WERI-Rb-1 (cell line): ENCODE data around the gene GNB1.
A peak's percentile ranks its signal among the peaks of the same experiment; 100 is the strongest.

Experiments used
- DNase-seq: peaks from one replicate; pipeline ENCODE4 v3.0.0-alpha.2; 2020
- H3K27ac ChIP-seq: fragments of 250-450 bp; sonication (Bioruptor Pico); 2 replicates; pipeline ENCODE4 v1.5.1; 2020; ENCODE audit warnings: mild to moderate bottlenecking, moderate library complexity
- H3K27me3 ChIP-seq: fragments of 250-450 bp; sonication (Bioruptor Pico); 2 replicates; pipeline ENCODE4 v1.5.1; 2021; ENCODE audit warnings: mild to moderate bottlenecking, low read depth, moderate library complexity; ENCODE audit not compliant: insufficient read depth, severe bottlenecking
- H3K36me3 ChIP-seq: fragments of 250-450 bp; sonication (Bioruptor Pico); 2 replicates; pipeline ENCODE4 v1.5.1; 2020; ENCODE audit warnings: mild to moderate bottlenecking, moderate library complexity
- H3K4me3 ChIP-seq: 2 replicates; pipeline ENCODE4 v1.5.1; 2011; ENCODE audit warnings: low read depth, mild to moderate bottlenecking, control low read depth, low read length
- H3K9me3 ChIP-seq: fragments of 250-450 bp; sonication (Bioruptor Pico); 2 replicates; pipeline ENCODE4 v1.5.1; 2021; ENCODE audit warnings: mild to moderate bottlenecking, moderate library complexity; ENCODE audit not compliant: severe bottlenecking
- TF ChIP-seq, protein P1 (sequence below): IDR thresholded peaks from 2 replicates; pipeline ENCODE4 v1.5.1; 2011; ENCODE audit warnings: low read depth, mild to moderate bottlenecking, control low read depth, inconsistent platforms, low read length

GNB1 gene

DNA sequence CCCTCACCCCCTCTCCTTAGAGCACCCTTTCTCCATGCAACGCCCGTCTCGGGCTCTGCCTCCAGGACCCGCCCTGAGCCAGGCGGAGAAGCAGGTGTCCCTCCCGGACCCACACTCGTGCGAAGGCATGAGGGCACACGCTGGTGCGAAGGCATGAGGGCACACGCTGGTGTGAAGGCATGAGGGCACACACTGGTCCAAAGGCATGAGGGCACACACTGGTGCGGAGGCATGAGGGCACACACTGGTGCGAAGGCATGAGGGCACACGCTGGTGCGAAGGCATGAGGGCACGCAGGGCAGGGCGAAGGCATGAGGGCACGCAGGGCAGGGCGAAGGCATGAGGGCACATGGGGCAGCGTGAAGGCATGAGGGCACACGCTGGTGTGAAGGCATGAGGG, 34.0 kb upstream of the GNB1 start:
- no peaks in the 10 kb centered on the region for H3K36me3 ChIP-seq
- H3K4me3 ChIP-seq = no peak overlapping the region
- H3K9me3 ChIP-seq = no peaks in the 10 kb centered on the region
- peak; percentile 4 for DNase-seq
- no peak overlapping the region for H3K27ac ChIP-seq
- H3K27me3 ChIP-seq = no peaks in the 10 kb centered on the region
- TF ChIP-seq, protein P1, sequence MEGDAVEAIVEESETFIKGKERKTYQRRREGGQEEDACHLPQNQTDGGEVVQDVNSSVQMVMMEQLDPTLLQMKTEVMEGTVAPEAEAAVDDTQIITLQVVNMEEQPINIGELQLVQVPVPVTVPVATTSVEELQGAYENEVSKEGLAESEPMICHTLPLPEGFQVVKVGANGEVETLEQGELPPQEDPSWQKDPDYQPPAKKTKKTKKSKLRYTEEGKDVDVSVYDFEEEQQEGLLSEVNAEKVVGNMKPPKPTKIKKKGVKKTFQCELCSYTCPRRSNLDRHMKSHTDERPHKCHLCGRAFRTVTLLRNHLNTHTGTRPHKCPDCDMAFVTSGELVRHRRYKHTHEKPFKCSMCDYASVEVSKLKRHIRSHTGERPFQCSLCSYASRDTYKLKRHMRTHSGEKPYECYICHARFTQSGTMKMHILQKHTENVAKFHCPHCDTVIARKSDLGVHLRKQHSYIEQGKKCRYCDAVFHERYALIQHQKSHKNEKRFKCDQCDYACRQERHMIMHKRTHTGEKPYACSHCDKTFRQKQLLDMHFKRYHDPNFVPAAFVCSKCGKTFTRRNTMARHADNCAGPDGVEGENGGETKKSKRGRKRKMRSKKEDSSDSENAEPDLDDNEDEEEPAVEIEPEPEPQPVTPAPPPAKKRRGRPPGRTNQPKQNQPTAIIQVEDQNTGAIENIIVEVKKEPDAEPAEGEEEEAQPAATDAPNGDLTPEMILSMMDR = no peak

DNA sequence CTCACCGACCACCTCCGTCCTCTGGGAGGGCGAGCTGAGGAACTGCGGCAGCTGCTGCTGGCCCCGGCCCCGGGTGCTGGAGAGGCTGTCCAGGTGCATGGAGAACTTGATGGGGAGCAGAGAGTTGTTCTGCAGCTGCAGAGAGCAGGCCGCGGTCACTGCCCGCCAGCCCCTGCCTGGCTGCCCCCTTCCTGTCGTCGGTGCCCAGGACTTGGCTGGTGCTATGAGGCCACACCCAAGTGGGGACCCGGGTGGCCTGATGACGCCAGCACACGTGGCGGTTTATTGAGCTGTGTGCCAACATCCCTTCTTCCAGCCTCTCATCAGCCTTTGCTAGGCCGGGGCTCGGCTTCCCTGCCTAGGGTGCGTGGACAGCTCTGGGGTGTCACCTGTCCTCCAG, 33.5 kb upstream of the GNB1 start:
- Histone ChIP-seq H3K27ac (no peak overlapping the region), H3K9me3 (no peaks in the 10 kb centered on the region), H3K36me3 (no peaks in the 10 kb centered on the region), H3K27me3 (no peaks in the 10 kb centered on the region), H3K4me3 (no peak overlapping the region)
- no peak for DNase-seq
- TF ChIP-seq, protein P1 = no peak

DNA sequence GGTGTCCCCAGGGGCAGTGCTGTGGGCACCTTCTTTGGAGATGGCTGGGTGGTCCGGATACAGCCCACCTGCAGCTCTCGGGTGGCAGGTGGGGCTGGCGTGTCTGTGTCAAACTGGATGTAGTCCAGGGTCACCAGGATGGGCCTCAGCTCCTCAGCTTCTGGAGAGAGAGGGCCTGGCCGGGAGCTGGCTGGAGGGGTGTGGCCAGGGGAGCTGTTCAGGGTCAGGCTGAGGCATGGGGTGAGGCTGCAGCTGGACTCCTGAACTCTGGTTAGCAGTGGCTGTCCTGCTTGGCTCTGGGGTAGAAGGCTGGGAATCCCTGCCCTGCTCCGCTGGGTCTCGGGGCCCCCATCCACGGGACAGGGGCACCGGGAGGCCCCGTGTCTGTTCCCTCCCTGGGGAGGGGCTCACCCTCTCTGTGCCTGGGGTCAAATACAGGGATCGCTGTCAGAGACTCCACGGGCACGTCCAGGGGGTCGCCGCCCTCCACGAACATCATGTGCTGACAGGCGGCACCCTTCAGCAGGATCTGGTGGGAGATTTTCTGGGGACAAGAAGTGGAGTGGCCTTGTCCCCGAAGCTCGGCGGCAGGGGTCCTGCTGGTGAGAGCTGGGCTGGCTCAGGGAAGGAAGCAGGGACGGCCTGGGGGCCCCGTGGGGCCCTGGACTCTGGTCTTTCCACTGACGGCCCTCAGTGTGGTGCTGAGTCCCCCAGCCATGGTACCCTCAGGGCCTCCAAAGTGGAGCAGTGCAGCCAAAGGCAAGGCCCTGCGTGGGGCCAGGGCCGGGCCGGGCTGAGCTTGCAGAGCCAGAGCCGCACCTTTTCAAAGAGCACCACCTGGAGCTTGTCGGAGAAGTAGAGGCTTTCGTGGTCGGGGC, 32.3 kb upstream of the GNB1 start:
- Histone ChIP-seq H3K27ac (no peak overlapping the region), H3K36me3 (no peaks in the 10 kb centered on the region), H3K27me3 (no peaks in the 10 kb centered on the region), H3K4me3 (no peak overlapping the region), H3K9me3 (no peaks in the 10 kb centered on the region)
- TF ChIP-seq, protein P1 = no peak
- DNase-seq = no peak

DNA sequence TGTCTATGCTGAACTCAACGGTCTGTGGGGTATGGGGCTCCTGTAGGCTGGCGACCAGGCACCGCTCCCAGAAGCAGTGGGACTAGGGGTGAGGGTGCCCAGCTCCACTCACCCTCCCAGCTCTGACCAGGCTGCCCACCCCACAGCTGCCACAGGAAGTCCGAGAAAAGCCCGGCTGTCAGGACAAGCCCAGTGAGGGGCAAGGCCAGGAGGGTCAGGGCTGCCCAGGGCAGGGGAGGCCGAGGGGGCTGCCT, 31.7 kb upstream of the GNB1 start:
- H3K27ac ChIP-seq = no peak overlapping the region
- no peaks in the 10 kb centered on the region for H3K27me3 ChIP-seq
- no peaks in the 10 kb centered on the region for H3K9me3 ChIP-seq
- no peak overlapping the region for H3K4me3 ChIP-seq
- DNase-seq = no peak
- TF ChIP-seq, protein P1 = no peak
- H3K36me3 ChIP-seq = no peaks in the 10 kb centered on the region

DNA sequence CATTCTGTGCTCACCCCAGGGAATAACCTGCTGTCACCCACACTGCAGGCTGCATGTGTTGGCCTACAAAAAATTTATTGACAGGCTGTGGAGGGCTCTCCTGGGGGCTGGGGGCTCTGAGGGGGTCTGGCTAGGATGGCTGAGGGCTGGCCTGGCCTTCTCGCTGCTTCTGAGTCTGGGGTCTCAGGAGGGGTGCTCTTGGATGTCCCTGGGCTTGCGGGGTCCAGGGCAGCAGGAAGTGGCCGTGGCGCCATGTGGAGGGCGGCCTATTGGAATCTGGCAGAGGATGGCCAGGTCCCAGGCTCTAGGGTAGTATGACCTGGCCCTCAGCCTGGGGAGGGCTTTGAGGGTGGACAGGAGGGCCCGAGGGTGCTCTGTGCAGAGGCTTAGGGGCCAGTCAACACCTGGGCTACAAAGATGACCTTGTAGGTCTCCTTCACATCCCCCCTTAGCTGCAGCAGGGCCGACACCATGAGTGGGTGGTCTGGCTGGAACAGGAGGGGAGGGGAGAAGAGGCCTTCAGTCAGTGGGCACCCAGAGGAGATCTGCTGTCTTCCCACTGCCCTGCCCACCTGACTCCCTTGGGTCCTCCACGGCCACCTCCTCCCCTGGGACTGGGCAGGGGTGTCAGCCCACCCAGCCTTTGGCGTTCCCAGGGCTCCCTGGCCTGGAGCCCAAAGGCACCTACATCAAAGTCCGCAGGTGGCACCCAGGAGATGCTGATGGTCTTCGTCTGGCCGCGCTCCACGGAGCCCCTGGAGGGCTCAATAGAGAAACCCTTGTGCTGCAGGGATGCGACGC, 31.2 kb upstream of the GNB1 start:
- TF ChIP-seq, protein P1 = no peak
- Histone ChIP-seq H3K4me3 (no peak overlapping the region), H3K9me3 (no peaks in the 10 kb centered on the region), H3K27ac (no peak overlapping the region), H3K27me3 (no peaks in the 10 kb centered on the region), H3K36me3 (no peaks in the 10 kb centered on the region)
- no peak for DNase-seq
